SK-N-SH (cell line): ENCODE measurements around the gene PNPLA1.

ENCODE experiments used
- EZH2phosphoT487 ChIP-seq: fragments of 200-600 bp; sonication (generic); IDR thresholded peaks from 2 replicates; pipeline ENCODE4 v1.6.1; 2017; ENCODE audit warnings: low read depth, mixed run types, mild to moderate bottlenecking, antibody characterized with exemption, moderate library complexity, borderline replicate concordance
- FOXM1 ChIP-seq: IDR thresholded peaks from 2 replicates; pipeline ENCODE4 v1.4.0; 2012; ENCODE audit warnings: low read depth, mild to moderate bottlenecking
- NFIC ChIP-seq: IDR thresholded peaks from 2 replicates; pipeline ENCODE4 v1.4.0; 2012; ENCODE audit warnings: borderline replicate concordance
- RCOR1 ChIP-seq: fragments of 150-350 bp; IDR thresholded peaks from 2 replicates; pipeline ENCODE4 v1.6.1; 2017; ENCODE audit warnings: antibody characterized with exemption, low read length
- REST ChIP-seq: IDR thresholded peaks from 2 replicates; pipeline ENCODE4 v1.6.1; 2012; ENCODE audit warnings: mild to moderate bottlenecking, low read depth, low read length, moderate library complexity
- RFX5 ChIP-seq: IDR thresholded peaks from 2 replicates; pipeline ENCODE4 v1.6.1; 2012; ENCODE audit warnings: mild to moderate bottlenecking, improper control_type of control experiment, low read length
- TAF1 ChIP-seq: IDR thresholded peaks from 2 replicates; pipeline ENCODE4 v1.6.1; 2012; ENCODE audit warnings: low read depth, mild to moderate bottlenecking, low read length, moderate library complexity, borderline replicate concordance
- TF ChIP-seq, protein P1 (sequence below): fragments of 200-600 bp; sonication (generic); IDR thresholded peaks from 2 replicates; pipeline ENCODE4 v1.6.1; 2017; ENCODE audit warnings: antibody characterized with exemption, mild to moderate bottlenecking, moderate library complexity

- no peak for TF ChIP-seq REST
- TF ChIP-seq RCOR1, result no peak
- TF ChIP-seq, protein P1, sequence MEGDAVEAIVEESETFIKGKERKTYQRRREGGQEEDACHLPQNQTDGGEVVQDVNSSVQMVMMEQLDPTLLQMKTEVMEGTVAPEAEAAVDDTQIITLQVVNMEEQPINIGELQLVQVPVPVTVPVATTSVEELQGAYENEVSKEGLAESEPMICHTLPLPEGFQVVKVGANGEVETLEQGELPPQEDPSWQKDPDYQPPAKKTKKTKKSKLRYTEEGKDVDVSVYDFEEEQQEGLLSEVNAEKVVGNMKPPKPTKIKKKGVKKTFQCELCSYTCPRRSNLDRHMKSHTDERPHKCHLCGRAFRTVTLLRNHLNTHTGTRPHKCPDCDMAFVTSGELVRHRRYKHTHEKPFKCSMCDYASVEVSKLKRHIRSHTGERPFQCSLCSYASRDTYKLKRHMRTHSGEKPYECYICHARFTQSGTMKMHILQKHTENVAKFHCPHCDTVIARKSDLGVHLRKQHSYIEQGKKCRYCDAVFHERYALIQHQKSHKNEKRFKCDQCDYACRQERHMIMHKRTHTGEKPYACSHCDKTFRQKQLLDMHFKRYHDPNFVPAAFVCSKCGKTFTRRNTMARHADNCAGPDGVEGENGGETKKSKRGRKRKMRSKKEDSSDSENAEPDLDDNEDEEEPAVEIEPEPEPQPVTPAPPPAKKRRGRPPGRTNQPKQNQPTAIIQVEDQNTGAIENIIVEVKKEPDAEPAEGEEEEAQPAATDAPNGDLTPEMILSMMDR, result no peak
- TF ChIP-seq FOXM1, result no peak
- no peak for TF ChIP-seq EZH2phosphoT487
- TF ChIP-seq NFIC, result no peak
- TF ChIP-seq TAF1, result no peak
- TF ChIP-seq RFX5, result no peak
Observed at GRCh38 chr6:36339146-36339545, 69.3 kb downstream of the PNPLA1 start.
